HepG2 (cell line): ENCODE results near the gene FKBP1A.

Experiments
- EHMT2 ChIP-seq: fragments of 200-600 bp; sonication (generic); IDR thresholded peaks from 2 replicates; pipeline ENCODE4 v1.7.0; 2017; ENCODE audit warnings: antibody characterized with exemption, low read depth, low read length, borderline replicate concordance
- EZH2 ChIP-seq: conservative IDR thresholded peaks from 2 replicates; pipeline ENCODE4 v1.6.1; 2012; ENCODE audit warnings: mild to moderate bottlenecking, low read depth, low read length, moderate library complexity
- GABPA ChIP-seq, 2 experiments: IDR thresholded peaks; 2 replicates each; pipeline ENCODE4 v1.6.1; 2011 to 2016; ENCODE audit warnings: low read depth in 2 of 2, low read length in 1 of 2, missing biosample characterization in 1 of 2, missing genetic modification characterization in 1 of 2
- MXD4 ChIP-seq: IDR thresholded peaks from 2 replicates; pipeline ENCODE4 v1.6.1; 2016; ENCODE audit warnings: mild to moderate bottlenecking, missing biosample characterization, missing genetic modification reagents
- NFKBIZ ChIP-seq: IDR thresholded peaks from 2 replicates; pipeline ENCODE4 v1.6.1; 2018; ENCODE audit warnings: missing genetic modification reagents, missing compliant biosample characterization
- NFYC ChIP-seq: IDR thresholded peaks from 2 replicates; pipeline ENCODE4 v1.6.1; 2016; ENCODE audit warnings: missing genetic modification reagents, missing compliant biosample characterization
- POLR2AphosphoS5 ChIP-seq: IDR thresholded peaks from 2 replicates; pipeline ENCODE4 v1.6.1; 2012; ENCODE audit warnings: low read depth, low read length
- RAD21 ChIP-seq: fragments of 450-650 bp; formaldehyde crosslinking; IDR thresholded peaks from 2 replicates; pipeline ENCODE4 v1.5.0; 2020; ENCODE audit warnings: mild to moderate bottlenecking
- ZNF570 ChIP-seq: sonication (generic); formaldehyde crosslinking; IDR thresholded peaks from 2 replicates; pipeline ENCODE4 v1.4.0; 2020; ENCODE audit warnings: mild to moderate bottlenecking, missing genetic modification reagents, borderline replicate concordance
- TF ChIP-seq, protein P1 (sequence below), 2 experiments: sonication (generic) in 1 of 2; formaldehyde crosslinking in 1 of 2; IDR thresholded peaks; 2 replicates each; pipeline versions ENCODE4 v1.4.0 to v1.6.1; 2016 to 2020; ENCODE audit warnings: borderline replicate concordance in 1 of 2, low read depth in 1 of 2, mild to moderate bottlenecking in 1 of 2, missing genetic modification reagents in 1 of 2
- TF ChIP-seq, protein P2 (sequence below): sonication (generic); formaldehyde crosslinking; IDR thresholded peaks from 2 replicates; pipeline ENCODE4 v1.4.0; 2020; ENCODE audit warnings: missing genetic modification reagents
- TF ChIP-seq, protein P3 (sequence below): IDR thresholded peaks from 2 replicates; pipeline ENCODE4 v1.6.1; 2012; ENCODE audit warnings: inconsistent platforms

DNA sequence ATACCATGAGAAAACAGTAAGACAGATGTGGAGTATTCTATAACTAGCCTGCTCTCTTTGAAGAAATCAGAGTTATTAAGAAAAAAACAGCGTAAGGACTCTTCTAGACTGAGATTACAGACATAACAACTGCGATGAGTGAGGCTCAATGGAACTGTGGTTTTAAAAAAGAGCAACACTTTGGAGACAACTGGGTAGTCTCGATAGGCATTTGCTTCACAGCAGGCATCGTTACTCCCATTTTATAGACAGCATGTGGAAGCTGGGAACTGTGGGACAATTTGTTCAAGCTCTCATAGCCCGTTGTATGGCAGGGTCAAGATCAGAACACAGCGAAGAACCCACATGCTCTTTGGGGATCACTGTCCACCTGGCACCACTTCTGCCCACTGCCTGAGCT, 4.6 kb downstream of the FKBP1A start:
- TF ChIP-seq POLR2AphosphoS5 = no peak
- TF ChIP-seq EZH2 = no peak
- no peak for TF ChIP-seq MXD4 (CRISPR knock-in tag)
- no peak for TF ChIP-seq RAD21
- TF ChIP-seq ZNF570 (CRISPR knock-in tag) = no peak
- TF ChIP-seq NFYC (CRISPR knock-in tag) = no peak
- TF ChIP-seq, protein P1, sequence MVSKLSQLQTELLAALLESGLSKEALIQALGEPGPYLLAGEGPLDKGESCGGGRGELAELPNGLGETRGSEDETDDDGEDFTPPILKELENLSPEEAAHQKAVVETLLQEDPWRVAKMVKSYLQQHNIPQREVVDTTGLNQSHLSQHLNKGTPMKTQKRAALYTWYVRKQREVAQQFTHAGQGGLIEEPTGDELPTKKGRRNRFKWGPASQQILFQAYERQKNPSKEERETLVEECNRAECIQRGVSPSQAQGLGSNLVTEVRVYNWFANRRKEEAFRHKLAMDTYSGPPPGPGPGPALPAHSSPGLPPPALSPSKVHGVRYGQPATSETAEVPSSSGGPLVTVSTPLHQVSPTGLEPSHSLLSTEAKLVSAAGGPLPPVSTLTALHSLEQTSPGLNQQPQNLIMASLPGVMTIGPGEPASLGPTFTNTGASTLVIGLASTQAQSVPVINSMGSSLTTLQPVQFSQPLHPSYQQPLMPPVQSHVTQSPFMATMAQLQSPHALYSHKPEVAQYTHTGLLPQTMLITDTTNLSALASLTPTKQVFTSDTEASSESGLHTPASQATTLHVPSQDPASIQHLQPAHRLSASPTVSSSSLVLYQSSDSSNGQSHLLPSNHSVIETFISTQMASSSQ (IDR thresholded peaks at IDR 0.05; ENCODE audit: low read depth) = no peak
- TF ChIP-seq, protein P1 (CRISPR knock-in tag; IDR thresholded peaks at IDR 0.05; ENCODE audit: borderline replicate concordance) = no peak
- TF ChIP-seq, protein P2, sequence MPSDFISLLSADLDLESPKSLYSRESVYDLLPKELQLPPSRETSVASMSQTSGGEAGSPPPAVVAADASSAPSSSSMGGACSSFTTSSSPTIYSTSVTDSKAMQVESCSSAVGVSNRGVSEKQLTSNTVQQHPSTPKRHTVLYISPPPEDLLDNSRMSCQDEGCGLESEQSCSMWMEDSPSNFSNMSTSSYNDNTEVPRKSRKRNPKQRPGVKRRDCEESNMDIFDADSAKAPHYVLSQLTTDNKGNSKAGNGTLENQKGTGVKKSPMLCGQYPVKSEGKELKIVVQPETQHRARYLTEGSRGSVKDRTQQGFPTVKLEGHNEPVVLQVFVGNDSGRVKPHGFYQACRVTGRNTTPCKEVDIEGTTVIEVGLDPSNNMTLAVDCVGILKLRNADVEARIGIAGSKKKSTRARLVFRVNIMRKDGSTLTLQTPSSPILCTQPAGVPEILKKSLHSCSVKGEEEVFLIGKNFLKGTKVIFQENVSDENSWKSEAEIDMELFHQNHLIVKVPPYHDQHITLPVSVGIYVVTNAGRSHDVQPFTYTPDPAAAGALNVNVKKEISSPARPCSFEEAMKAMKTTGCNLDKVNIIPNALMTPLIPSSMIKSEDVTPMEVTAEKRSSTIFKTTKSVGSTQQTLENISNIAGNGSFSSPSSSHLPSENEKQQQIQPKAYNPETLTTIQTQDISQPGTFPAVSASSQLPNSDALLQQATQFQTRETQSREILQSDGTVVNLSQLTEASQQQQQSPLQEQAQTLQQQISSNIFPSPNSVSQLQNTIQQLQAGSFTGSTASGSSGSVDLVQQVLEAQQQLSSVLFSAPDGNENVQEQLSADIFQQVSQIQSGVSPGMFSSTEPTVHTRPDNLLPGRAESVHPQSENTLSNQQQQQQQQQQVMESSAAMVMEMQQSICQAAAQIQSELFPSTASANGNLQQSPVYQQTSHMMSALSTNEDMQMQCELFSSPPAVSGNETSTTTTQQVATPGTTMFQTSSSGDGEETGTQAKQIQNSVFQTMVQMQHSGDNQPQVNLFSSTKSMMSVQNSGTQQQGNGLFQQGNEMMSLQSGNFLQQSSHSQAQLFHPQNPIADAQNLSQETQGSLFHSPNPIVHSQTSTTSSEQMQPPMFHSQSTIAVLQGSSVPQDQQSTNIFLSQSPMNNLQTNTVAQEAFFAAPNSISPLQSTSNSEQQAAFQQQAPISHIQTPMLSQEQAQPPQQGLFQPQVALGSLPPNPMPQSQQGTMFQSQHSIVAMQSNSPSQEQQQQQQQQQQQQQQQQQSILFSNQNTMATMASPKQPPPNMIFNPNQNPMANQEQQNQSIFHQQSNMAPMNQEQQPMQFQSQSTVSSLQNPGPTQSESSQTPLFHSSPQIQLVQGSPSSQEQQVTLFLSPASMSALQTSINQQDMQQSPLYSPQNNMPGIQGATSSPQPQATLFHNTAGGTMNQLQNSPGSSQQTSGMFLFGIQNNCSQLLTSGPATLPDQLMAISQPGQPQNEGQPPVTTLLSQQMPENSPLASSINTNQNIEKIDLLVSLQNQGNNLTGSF = no peak
- TF ChIP-seq, protein P3, sequence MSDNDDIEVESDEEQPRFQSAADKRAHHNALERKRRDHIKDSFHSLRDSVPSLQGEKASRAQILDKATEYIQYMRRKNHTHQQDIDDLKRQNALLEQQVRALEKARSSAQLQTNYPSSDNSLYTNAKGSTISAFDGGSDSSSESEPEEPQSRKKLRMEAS = no peak
- TF ChIP-seq EHMT2 = no peak
- TF ChIP-seq GABPA (IDR thresholded peaks at IDR 0.05; ENCODE audit: low read depth, low read length) = no peak
- no peak for TF ChIP-seq GABPA (CRISPR knock-in tag; IDR thresholded peaks at IDR 0.05; ENCODE audit: low read depth)
- no peak for TF ChIP-seq NFKBIZ (CRISPR knock-in tag)
